Ovary (tissue), 9 donors: ENCODE data around the gene CACYBP. TPM values are rescaled to one million over a fixed set of nuclear protein-coding genes. Genes with fewer than 3 reads are reported as not detected.
A peak's percentile ranks its signal among the peaks of the same experiment; 100 is the strongest.

ENCODE experiments used
- DNase-seq, 5 donors: peaks; one replicate each; pipeline ENCODE4 v3.0.0-alpha.2; 2019 to 2020
- H3K27ac ChIP-seq, 2 donors: fragments of 200-600 bp; one replicate each; pipeline versions ENCODE4 v1.5.1 to v1.8.0; 2019 to 2022
- H3K27me3 ChIP-seq: fragments of 200-600 bp; one replicate; pipeline ENCODE4 v1.8.0; 2022
- H3K36me3 ChIP-seq: fragments of 200-600 bp; sonication (generic); one replicate; pipeline ENCODE4 v1.5.1; 2019
- H3K4me1 ChIP-seq: one replicate; pipeline ENCODE4 v1.8.1; 2013; ENCODE audit warnings: mild to moderate bottlenecking, moderate library complexity; ENCODE audit not compliant: insufficient read depth
- H3K4me3 ChIP-seq: fragments of 200-600 bp; sonication (generic); one replicate; pipeline ENCODE4 v1.5.1; 2017
- H3K9me3 ChIP-seq, 2 donors: fragments of 200-600 bp in 1 of 2; sonication (generic) in 1 of 2; one replicate each; pipeline versions ENCODE4 v1.5.1 to v1.8.1; 2013 to 2019; ENCODE audit warnings: mild to moderate bottlenecking in 1 of 2, moderate library complexity in 1 of 2
- EP300 ChIP-seq: sonication (generic); formaldehyde crosslinking; IDR thresholded peaks from one replicate; pipeline ENCODE4 v1.6.1; 2017; ENCODE audit warnings: antibody characterized with exemption
- POLR2A ChIP-seq: fragments of 450-650 bp; IDR thresholded peaks from one replicate; pipeline ENCODE4 v1.6.1; 2017; ENCODE audit warnings: antibody characterized with exemption, mild to moderate bottlenecking, moderate library complexity
- WGBS, 3 donors: extraction: QIAGEN DNeasy Blood & Tissue Kit in 1 of 3; methylation state at CpG; one replicate each; pipeline versions ENCODE4 v1.1.5 to v1.1.7; 2013 to 2017; 5-methylcytosine and 5-hydroxymethylcytosine counted together
- intact Hi-C, 4 donors: fragments of 100-400 bp; cut with DNase I; formaldehyde crosslinking; loops; one replicate each; pipeline versions ENCODE4 v1.11.0 to v1.15.1; 2022 to 2023
- polyA plus RNA-seq, 2 donors: library from polyadenylated mRNA; stranded (reverse); fragments of 200-250 nt in 1 of 2; fragments of 350-450 nt in 1 of 2; fragmentation: Illumina TruSeq in 1 of 2; extraction: RNeasy Lipid Tissue Mini Kit (QIAGEN cat#74804) in 1 of 2; gene quantifications; one replicate each; pipeline ENCODE4 v1.2.3, GENCODE V29; 2013 to 2014
- total RNA-seq, 7 donors: library from RNA; depleted of rRNA in 2 of 7; stranded (reverse); fragments of >200 nt in 2 of 7; fragmentation: NEBNext Ultra II Directional in 3 of 7; extraction: Animal tissue kit (Norgen Biotek cat#: 25700) in 3 of 7; gene quantifications; one replicate each; pipeline versions ENCODE4 v1.1.0 to v1.2.4, GENCODE V29; 2016 to 2023
- TF ChIP-seq, protein P1 (sequence below), 3 donors: fragments of 450-650 bp in 2 of 3; fragments of 200-600 bp in 1 of 3; IDR thresholded peaks; one replicate each; pipeline versions ENCODE4 v1.5.1 to v1.8.0; 2016 to 2022; ENCODE audit warnings: antibody characterized with exemption in 3 of 3, mild to moderate bottlenecking in 1 of 3
- donor health status: DM: no; HTN: no; CAD: no; lungs with moderate emphysema.
- donor health status: DM: no; HTN: no; CAD: no.
- donor health status: Bipolar disorder and iron deficiency.
- donor health status: DM: yes; HTN: yes; CAD: no.
- donor health status: DM: no; HTN: no; CAD: no.
- donor health status: DM: yes; HTN: yes; CAD: no.

The CACYBP gene
- total and polyA plus RNA-seq, 9 donors: 58.4 to 171 (median 75.0) TPM

DNA sequence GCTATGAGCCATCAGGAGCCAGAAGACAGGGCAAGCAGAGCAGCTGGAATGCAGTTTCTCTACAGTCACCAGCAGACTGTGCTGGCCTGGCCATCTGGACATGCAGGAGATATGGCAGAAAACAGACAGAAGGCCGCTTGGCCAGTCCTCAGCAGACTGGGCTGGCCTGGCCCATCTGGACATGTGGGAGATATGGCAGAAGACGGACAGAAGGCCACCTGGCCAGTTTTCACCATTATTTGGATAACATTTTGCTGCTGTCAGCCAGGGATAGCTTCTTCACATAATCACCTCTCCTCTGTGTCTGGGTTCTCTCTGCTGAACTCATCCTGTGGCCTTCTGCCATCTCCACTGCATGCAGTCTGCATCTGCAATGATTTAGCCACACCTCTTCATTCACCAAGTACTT lies 25.0 kb upstream of the CACYBP start:
- intact Hi-C loops: no loop called here
- 31 to 49% (median 41%) methylated on average over 2 of the region's 2 CpGs for WGBS, 3 donors

DNA sequence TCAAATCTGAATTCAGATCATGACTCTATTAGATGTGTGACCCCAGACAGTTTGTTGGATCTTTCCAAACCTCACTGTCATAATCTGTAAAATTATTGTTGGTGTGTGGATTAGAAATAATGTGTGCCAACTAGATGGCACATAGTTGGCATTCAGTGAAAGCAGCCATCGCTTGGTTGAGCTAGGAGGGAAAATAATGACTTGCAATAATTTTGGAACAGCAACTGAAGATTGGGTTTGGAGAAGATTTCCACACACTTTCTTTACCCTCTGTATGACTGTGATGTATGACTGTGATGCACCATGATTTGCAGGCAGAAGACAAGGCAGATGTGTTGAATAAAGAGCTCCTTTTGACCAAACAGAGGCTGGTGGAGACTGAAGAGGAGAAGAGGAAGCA lies 24.0 kb upstream of the CACYBP start:
- 73 to 97% (median 97%) methylated on average over 1 of the region's 1 CpG for WGBS, 3 donors
- Histone ChIP-seq H3K27me3 (no peaks in the 10 kb centered on the region), H3K9me3 (no peaks in the 10 kb centered on the region), H3K4me1 (no peaks in the 10 kb centered on the region), H3K36me3 (no peaks in the 10 kb centered on the region), H3K4me3 (no peak overlapping the region), H3K27ac (no peak overlapping the region)
- no peak for DNase-seq
- TF ChIP-seq, protein P1, sequence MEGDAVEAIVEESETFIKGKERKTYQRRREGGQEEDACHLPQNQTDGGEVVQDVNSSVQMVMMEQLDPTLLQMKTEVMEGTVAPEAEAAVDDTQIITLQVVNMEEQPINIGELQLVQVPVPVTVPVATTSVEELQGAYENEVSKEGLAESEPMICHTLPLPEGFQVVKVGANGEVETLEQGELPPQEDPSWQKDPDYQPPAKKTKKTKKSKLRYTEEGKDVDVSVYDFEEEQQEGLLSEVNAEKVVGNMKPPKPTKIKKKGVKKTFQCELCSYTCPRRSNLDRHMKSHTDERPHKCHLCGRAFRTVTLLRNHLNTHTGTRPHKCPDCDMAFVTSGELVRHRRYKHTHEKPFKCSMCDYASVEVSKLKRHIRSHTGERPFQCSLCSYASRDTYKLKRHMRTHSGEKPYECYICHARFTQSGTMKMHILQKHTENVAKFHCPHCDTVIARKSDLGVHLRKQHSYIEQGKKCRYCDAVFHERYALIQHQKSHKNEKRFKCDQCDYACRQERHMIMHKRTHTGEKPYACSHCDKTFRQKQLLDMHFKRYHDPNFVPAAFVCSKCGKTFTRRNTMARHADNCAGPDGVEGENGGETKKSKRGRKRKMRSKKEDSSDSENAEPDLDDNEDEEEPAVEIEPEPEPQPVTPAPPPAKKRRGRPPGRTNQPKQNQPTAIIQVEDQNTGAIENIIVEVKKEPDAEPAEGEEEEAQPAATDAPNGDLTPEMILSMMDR (IDR thresholded peaks at IDR 0.05): no peak
- TF ChIP-seq POLR2A (no peak), EP300 (no peak)
- intact Hi-C loops: no loop called here

More for the DNA sequence above, 25.0 kb upstream of the CACYBP start:
- no peak overlapping the region for H3K4me3 ChIP-seq
- H3K9me3 ChIP-seq: no peaks in the 10 kb centered on the region
- TF ChIP-seq POLR2A (no peak), EP300 (no peak)
- TF ChIP-seq, protein P1 (IDR thresholded peaks at IDR 0.05): no peak
- no peaks in the 10 kb centered on the region for H3K36me3 ChIP-seq
- no peak overlapping the region for H3K27ac ChIP-seq
- peak in 1 of 5 donors; percentile 35 for DNase-seq
- no peaks in the 10 kb centered on the region for H3K27me3 ChIP-seq
- H3K4me1 ChIP-seq: no peaks in the 10 kb centered on the region

DNA sequence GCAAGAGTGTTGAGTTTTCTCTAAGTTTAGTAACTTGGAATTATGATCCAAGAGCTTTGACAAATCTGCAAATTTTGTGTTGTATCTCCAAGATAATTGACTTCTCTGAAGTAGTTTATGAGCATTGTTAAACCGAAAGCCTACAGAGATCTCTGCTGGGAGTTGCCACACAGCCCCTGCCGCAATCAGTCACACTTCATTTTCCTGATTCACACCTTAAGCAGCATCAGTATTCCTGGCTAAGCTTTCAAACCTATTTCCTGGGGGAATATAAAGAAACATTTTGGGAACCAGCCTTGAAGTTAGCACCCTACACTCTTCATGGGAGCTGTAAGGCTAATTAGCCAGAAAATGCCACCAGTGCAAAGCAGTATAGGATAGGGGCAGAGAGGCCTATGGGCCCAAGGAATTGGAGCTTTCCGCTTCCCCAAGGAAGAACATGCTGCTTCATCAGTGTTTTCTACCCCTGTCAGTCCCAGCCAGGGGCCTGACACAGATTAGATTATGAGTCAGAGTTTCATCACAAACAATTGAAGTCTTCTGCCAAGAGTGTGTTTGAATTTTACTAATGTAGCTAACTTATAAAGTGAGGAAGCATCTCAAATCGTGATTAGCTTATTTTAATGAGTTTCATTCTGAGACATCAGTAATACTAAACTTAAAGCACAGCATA lies 23.2 kb upstream of the CACYBP start:
- Histone ChIP-seq H3K9me3 (no peaks in the 10 kb centered on the region), H3K4me1 (no peaks in the 10 kb centered on the region), H3K36me3 (no peaks in the 10 kb centered on the region), H3K4me3 (no peak overlapping the region), H3K27ac (no peak overlapping the region), H3K27me3 (no peaks in the 10 kb centered on the region)
- DNase-seq: peak in 1 of 5 donors; percentile 41
- intact Hi-C loops: no loop called here
- WGBS, 3 donors: 70 to 73% (median 72%) methylated on average over 4 of the region's 4 CpGs
- TF ChIP-seq EP300 (no peak), POLR2A (no peak)
- TF ChIP-seq, protein P1 (IDR thresholded peaks at IDR 0.05): no peak

DNA sequence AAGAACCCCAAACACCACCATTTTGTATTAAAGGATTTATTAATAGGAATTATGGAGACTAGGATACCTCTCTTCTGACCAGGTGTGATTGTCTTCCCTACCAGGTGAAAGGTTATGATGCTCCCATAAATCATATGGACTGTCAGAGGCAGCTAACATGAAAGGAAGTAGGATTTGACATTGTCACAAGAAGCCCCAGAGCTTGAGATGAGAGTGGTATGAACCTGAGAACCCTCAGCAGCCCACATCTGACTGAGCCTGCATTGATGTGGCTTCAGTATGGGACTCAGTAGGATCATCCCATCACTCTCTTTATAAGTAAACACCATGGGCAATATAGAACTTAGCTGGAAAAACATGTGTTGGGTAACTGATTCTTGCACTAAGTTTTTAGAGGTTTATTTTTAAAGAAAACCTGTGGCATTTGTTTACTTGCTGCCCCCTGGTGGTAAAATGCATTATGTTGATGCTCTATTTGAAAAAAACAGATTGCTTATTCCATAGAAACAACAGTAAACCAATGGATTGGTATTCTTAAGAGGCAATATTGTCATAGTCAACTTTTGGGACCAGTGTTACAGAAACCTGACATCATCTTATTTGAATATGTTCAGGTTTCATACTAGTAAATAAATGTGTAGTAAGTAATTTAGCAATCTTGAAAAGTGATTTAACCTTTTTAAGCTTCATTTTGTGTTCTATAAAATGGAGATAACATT lies 16.6 kb upstream of the CACYBP start:
- TF ChIP-seq, protein P1 (IDR thresholded peaks at IDR 0.05): peak; percentile 56 to 81 (median 60)
- TF ChIP-seq POLR2A: no peak
- TF ChIP-seq EP300: no peak
- no peaks in the 10 kb centered on the region for H3K27me3 ChIP-seq
- H3K9me3 ChIP-seq: no peaks in the 10 kb centered on the region
- H3K4me3 ChIP-seq: no peak overlapping the region
- no peaks in the 10 kb centered on the region for H3K36me3 ChIP-seq
- no peak overlapping the region for H3K27ac ChIP-seq
- peak in 1 of 5 donors; percentile 52 for DNase-seq
- intact Hi-C loops: loop anchor here in 3 of 4 donors (5.0 to 10.0 kb wide), 2 partner anchors 208 to 216 kb away; no protein-coding TSS in a partner anchor
- H3K4me1 ChIP-seq: no peaks in the 10 kb centered on the region
